Progenitor cell of endocrine pancreas (in vitro differentiated cells): ENCODE data around the gene NPAT. TPM values are rescaled to one million over a fixed set of nuclear protein-coding genes. Genes with fewer than 3 reads are reported as not detected.
"Not testable (repeated sequence)": the region's sequence is repeated elsewhere in the genome, so short reads cannot be mapped to it uniquely, and the experiment has no call there.

ENCODE experiments used
- DNase-seq: peaks from one replicate; pipeline ENCODE4 v3.0.0; 2021; ENCODE audit warnings: low spot score; ENCODE audit not compliant: unreplicated experiment
- H3K27ac Mint-ChIP-seq: 2 replicates; pipeline ENCODE4 v1.8.0; 2021; ENCODE audit warnings: mild to moderate bottlenecking, moderate library complexity, mixed read lengths
- H3K27me3 Mint-ChIP-seq: 2 replicates; pipeline ENCODE4 v1.8.0; 2021; ENCODE audit warnings: mixed read lengths
- H3K36me3 Mint-ChIP-seq: 2 replicates; pipeline ENCODE4 v1.8.0; 2022; ENCODE audit warnings: mixed read lengths; ENCODE audit not compliant: insufficient read depth
- H3K4me1 Mint-ChIP-seq: 2 replicates; pipeline ENCODE4 v1.8.0; 2021; ENCODE audit warnings: low read depth, mixed read lengths
- H3K4me3 Mint-ChIP-seq: 2 replicates; pipeline ENCODE4 v1.8.0; 2021; ENCODE audit warnings: low read depth, mild to moderate bottlenecking, moderate library complexity, mixed read lengths
- H3K9me3 Mint-ChIP-seq: 2 replicates; pipeline ENCODE4 v1.8.0; 2021; ENCODE audit warnings: low read depth, mixed read lengths
- CTCF ChIP-seq: fragments of 200-600 bp; sonication (generic); IDR thresholded peaks from one replicate; pipeline ENCODE4 v1.5.0; 2021; ENCODE audit warnings: antibody characterized with exemption, mild to moderate bottlenecking; ENCODE audit not compliant: unreplicated experiment
- total RNA-seq: library from RNA; stranded (reverse); gene quantifications from 2 replicates; pipeline ENCODE4 v1.2.1, GENCODE V29; 2021

NPAT gene
- total RNA-seq, 1 donor from 2014 or later = 21.0 TPM

GRCh38 chr11:108167624-108168023 lies 54.8 kb downstream of the NPAT start:
- no peak for DNase-seq
- Mint-ChIP-seq H3K4me3 (no peak overlapping the region), H3K27me3 (no peaks in the 10 kb centered on the region), H3K36me3 (peaks cover 13% of the 10 kb centered on the region), H3K27ac (no peak overlapping the region), H3K4me1 (no peaks in the 10 kb centered on the region), H3K9me3 (no peaks in the 10 kb centered on the region)
- no peak for TF ChIP-seq CTCF

GRCh38 chr11:108162878-108163277 lies 59.6 kb downstream of the NPAT start:
- DNase-seq, H3K4me3 Mint-ChIP-seq: not testable (repeated sequence)
- peaks cover 12% of the 10 kb centered on the region for H3K36me3 Mint-ChIP-seq

GRCh38 chr11:108160970-108161566 lies 61.4 kb downstream of the NPAT start:
- no peaks in the 10 kb centered on the region for H3K4me1 Mint-ChIP-seq
- DNase-seq = no peak
- no peak overlapping the region for H3K4me3 Mint-ChIP-seq
- no peaks in the 10 kb centered on the region for H3K27me3 Mint-ChIP-seq
- no peak overlapping the region for H3K27ac Mint-ChIP-seq
- no peaks in the 10 kb centered on the region for H3K9me3 Mint-ChIP-seq
- TF ChIP-seq CTCF = no peak
- H3K36me3 Mint-ChIP-seq = peaks cover 12% of the 10 kb centered on the region

More at GRCh38 chr11:108162878-108163277, 59.6 kb downstream of the NPAT start:
- not testable (repeated sequence) for H3K9me3 Mint-ChIP-seq, H3K4me1 Mint-ChIP-seq, H3K27ac Mint-ChIP-seq, H3K27me3 Mint-ChIP-seq

GRCh38 chr11:108154591-108154990 lies 67.8 kb downstream of the NPAT start:
- Mint-ChIP-seq H3K27me3 (no peaks in the 10 kb centered on the region), H3K36me3 (peaks cover 10% of the 10 kb centered on the region), H3K4me3 (no peak overlapping the region), H3K27ac (no peak overlapping the region), H3K9me3 (no peaks in the 10 kb centered on the region), H3K4me1 (peaks cover 6% of the 10 kb centered on the region)
- no peak for TF ChIP-seq CTCF
- DNase-seq = no peak

GRCh38 chr11:108148556-108148955 lies 73.9 kb downstream of the NPAT start:
- Mint-ChIP-seq H3K36me3 (peaks cover 30% of the 10 kb centered on the region), H3K9me3 (no peaks in the 10 kb centered on the region), H3K4me1 (peaks cover 8% of the 10 kb centered on the region), H3K27ac (no peak overlapping the region), H3K27me3 (no peaks in the 10 kb centered on the region), H3K4me3 (no peak overlapping the region)
- no peak for DNase-seq
- TF ChIP-seq CTCF = no peak

- no peak overlapping the region for H3K27ac Mint-ChIP-seq
- H3K27me3 Mint-ChIP-seq = no peaks in the 10 kb centered on the region
Observed at GRCh38 chr11:108147150-108147549, 75.3 kb downstream of the NPAT start.

More at GRCh38 chr11:108147150-108147549, 75.3 kb downstream of the NPAT start:
- Mint-ChIP-seq H3K4me3 (no peak overlapping the region), H3K9me3 (no peaks in the 10 kb centered on the region), H3K4me1 (peaks cover 8% of the 10 kb centered on the region), H3K36me3 (peaks cover 30% of the 10 kb centered on the region)
- DNase-seq = no peak
- TF ChIP-seq CTCF = no peak
